Mesenchymal stem cell (in vitro differentiated cells and primary cell): ENCODE measurements around the gene FTH1.

Experiments
- DNase-seq: peaks from one replicate; pipeline ENCODE4 v3.0.0-alpha.2; 2013
- H2AFZ ChIP-seq: one replicate; pipeline ENCODE4 v1.6.1; 2013; ENCODE audit warnings: low read depth, mild to moderate bottlenecking, control low read depth, inconsistent platforms, low read length, moderate library complexity
- H2AK5ac ChIP-seq: 2 replicates; pipeline ENCODE4 v1.6.1; 2013; ENCODE audit warnings: low read length, moderate library complexity, mild to moderate bottlenecking, inconsistent platforms; ENCODE audit not compliant: severe bottlenecking
- H2BK120ac ChIP-seq: one replicate; pipeline ENCODE4 v1.6.1; 2013; ENCODE audit warnings: low read depth, mild to moderate bottlenecking, inconsistent platforms, low read length, moderate library complexity
- H2BK12ac ChIP-seq, 2 experiments: one replicate each; pipeline ENCODE4 v1.6.1; 2013; ENCODE audit warnings: inconsistent platforms in 2 of 2, low read length in 2 of 2, mild to moderate bottlenecking in 2 of 2, moderate library complexity in 2 of 2, control low read depth in 1 of 2
- H2BK15ac ChIP-seq: one replicate; pipeline ENCODE4 v1.6.1; 2013; ENCODE audit warnings: mild to moderate bottlenecking, low read depth, inconsistent platforms; ENCODE audit not compliant: poor library complexity, severe bottlenecking
- H2BK5ac ChIP-seq: 2 replicates; pipeline ENCODE4 v1.6.1; 2013; ENCODE audit warnings: low read depth, mild to moderate bottlenecking, low read length, control low read depth, inconsistent platforms; ENCODE audit not compliant: poor library complexity, severe bottlenecking
- H3K14ac ChIP-seq, 2 experiments: one replicate each; pipeline ENCODE4 v1.6.1; 2013; ENCODE audit warnings: inconsistent platforms in 2 of 2, low read length in 2 of 2, control low read depth in 1 of 2, mild to moderate bottlenecking in 1 of 2, moderate library complexity in 1 of 2
- H3K18ac ChIP-seq, 2 experiments: one replicate each; pipeline ENCODE4 v1.6.1; 2013; ENCODE audit warnings: inconsistent platforms in 2 of 2, low read length in 2 of 2, control low read depth in 1 of 2, low read depth in 1 of 2, mild to moderate bottlenecking in 1 of 2
- H3K23ac ChIP-seq, 2 experiments: one replicate each; pipeline ENCODE4 v1.6.1; 2013; ENCODE audit warnings: inconsistent platforms in 2 of 2, low read length in 2 of 2, mild to moderate bottlenecking in 2 of 2, moderate library complexity in 2 of 2, control low read depth in 1 of 2
- H3K27ac ChIP-seq: 2 replicates; pipeline ENCODE4 v1.5.1; 2013; ENCODE audit warnings: mild to moderate bottlenecking, moderate library complexity, low read length, control low read depth, inconsistent platforms; ENCODE audit not compliant: poor library complexity, severe bottlenecking
- H3K27me3 ChIP-seq, 2 experiments: 2 replicates each; pipeline versions ENCODE4 v1.6.1 to v1.7.0; 2013; ENCODE audit warnings: low read length in 2 of 2, mild to moderate bottlenecking in 2 of 2, moderate library complexity in 2 of 2, control low read depth in 1 of 2, inconsistent platforms in 1 of 2; ENCODE audit not compliant: control insufficient read depth in 1 of 2, insufficient read depth in 1 of 2
- H3K36me3 ChIP-seq, 2 experiments: 2 replicates each; pipeline versions ENCODE4 v1.6.1 to v1.7.0; 2013; ENCODE audit warnings: low read length in 2 of 2, control low read depth in 1 of 2, inconsistent platforms in 1 of 2, low read depth in 1 of 2, mild to moderate bottlenecking in 1 of 2; ENCODE audit not compliant: insufficient read depth in 2 of 2, control insufficient read depth in 1 of 2
- H3K4ac ChIP-seq, 2 experiments: one replicate each; pipeline ENCODE4 v1.6.1; 2013; ENCODE audit warnings: inconsistent platforms in 2 of 2, low read length in 2 of 2, mild to moderate bottlenecking in 2 of 2, moderate library complexity in 2 of 2, control low read depth in 1 of 2, low read depth in 1 of 2
- H3K4me1 ChIP-seq: 2 replicates; pipeline ENCODE4 v1.6.1; 2013; ENCODE audit warnings: low read depth, low read length, control low read depth; ENCODE audit not compliant: control insufficient read depth, insufficient read depth
- H3K4me2 ChIP-seq: 2 replicates; pipeline ENCODE4 v1.6.1; 2013; ENCODE audit warnings: low read length, mild to moderate bottlenecking, inconsistent platforms; ENCODE audit not compliant: poor library complexity, severe bottlenecking
- H3K4me3 ChIP-seq, 2 experiments: 2 replicates each; pipeline versions ENCODE4 v1.5.1 to v1.7.0; 2013; ENCODE audit warnings: low read length in 2 of 2, mild to moderate bottlenecking in 2 of 2, control low read depth in 1 of 2, low read depth in 1 of 2; ENCODE audit not compliant: insufficient read depth in 1 of 2
- H3K79me1 ChIP-seq: replicated peaks from 2 replicates; pipeline ENCODE4 v1.6.1; 2013; ENCODE audit warnings: mild to moderate bottlenecking, control low read depth, low read length, inconsistent platforms; ENCODE audit not compliant: poor library complexity, severe bottlenecking
- H3K9ac ChIP-seq: 2 replicates; pipeline ENCODE4 v1.7.0; 2013; ENCODE audit warnings: mild to moderate bottlenecking, low read length, moderate library complexity
- H3K9me3 ChIP-seq: 2 replicates; pipeline ENCODE4 v1.7.0; 2013; ENCODE audit warnings: mild to moderate bottlenecking, low read length; ENCODE audit not compliant: control insufficient read depth
- H4K8ac ChIP-seq: one replicate; pipeline ENCODE4 v1.6.1; 2013; ENCODE audit warnings: inconsistent platforms, mild to moderate bottlenecking, low read length, moderate library complexity
- H4K91ac ChIP-seq: one replicate; pipeline ENCODE4 v1.6.1; 2013; ENCODE audit warnings: mild to moderate bottlenecking, low read length, inconsistent platforms
- whole genome bisulfite sequencing: methylation state at CpG from one replicate; pipeline ENCODE4 v1.1.7; 2013; ENCODE audit warnings: mixed read lengths; 5-methylcytosine and 5-hydroxymethylcytosine counted together

The FTH1 gene

GRCh38 chr11:61919705-61920631, 47.5 kb downstream of the FTH1 start:
- no peak overlapping the region for H2AK5ac ChIP-seq
- H3K18ac ChIP-seq: peak overlapping the region in 1 of 2 experiments; percentile 59
- H3K4me1 ChIP-seq: peaks cover 37% of the 10 kb centered on the region
- peak overlapping the region in 1 of 2 experiments; percentile 80 for H2BK12ac ChIP-seq
- no peak overlapping the region for H2BK5ac ChIP-seq
- no peak overlapping the region for H2AFZ ChIP-seq
- no peaks in the 10 kb centered on the region for H3K9me3 ChIP-seq
- H3K23ac ChIP-seq: no peak overlapping the region
- H3K9ac ChIP-seq: no peak overlapping the region
- H3K79me1 ChIP-seq: no peaks in the 10 kb centered on the region
- H3K14ac ChIP-seq: peak overlapping the region in 1 of 2 experiments; percentile 67
- WGBS: 75% methylated on average over 13 of the region's 13 CpGs
- H3K4me2 ChIP-seq: no peak overlapping the region
- H2BK15ac ChIP-seq: no peak overlapping the region
- H3K4ac ChIP-seq: no peak overlapping the region
- H3K27ac ChIP-seq: no peak overlapping the region
- no peak for DNase-seq
- no peak overlapping the region for H4K91ac ChIP-seq
- no peak overlapping the region for H3K4me3 ChIP-seq
- peaks cover 0 to 47% of the 10 kb centered on the region in 2 experiments for H3K27me3 ChIP-seq
- H2BK120ac ChIP-seq: no peak overlapping the region
- no peak overlapping the region for H4K8ac ChIP-seq
- H3K36me3 ChIP-seq: no peaks in the 10 kb centered on the region

GRCh38 chr11:61918938-61919704, 48.3 kb downstream of the FTH1 start:
- Histone ChIP-seq H2AK5ac (no peak overlapping the region), H2BK12ac (peak overlapping the region in 1 of 2 experiments; percentile 80), H2AFZ (no peak overlapping the region), H3K23ac (no peak overlapping the region), H3K18ac (peak overlapping the region in 1 of 2 experiments; percentile 59), H4K8ac (no peak overlapping the region), H3K9ac (no peak overlapping the region), H2BK5ac (no peak overlapping the region), H3K27me3 (peaks cover 0 to 51% of the 10 kb centered on the region in 2 experiments), H3K36me3 (no peaks in the 10 kb centered on the region), H3K27ac (no peak overlapping the region), H3K79me1 (no peaks in the 10 kb centered on the region), H3K4ac (no peak overlapping the region), H3K4me2 (no peak overlapping the region), H2BK15ac (no peak overlapping the region), H4K91ac (no peak overlapping the region), H3K4me1 (peaks cover 37% of the 10 kb centered on the region), H3K9me3 (no peaks in the 10 kb centered on the region), H3K4me3 (no peak overlapping the region), H2BK120ac (no peak overlapping the region), H3K14ac (no peak overlapping the region)
- no peak for DNase-seq
- WGBS: 86% methylated on average over 6 of the region's 6 CpGs

GRCh38 chr11:61918251-61918937, 49.0 kb downstream of the FTH1 start:
- no peak overlapping the region for H2BK12ac ChIP-seq
- no peak overlapping the region for H2AFZ ChIP-seq
- H3K23ac ChIP-seq: no peak overlapping the region
- no peak overlapping the region for H3K27ac ChIP-seq
- H4K91ac ChIP-seq: peak overlapping the region; percentile 47
- peaks cover 0 to 52% of the 10 kb centered on the region in 2 experiments for H3K27me3 ChIP-seq
- H3K36me3 ChIP-seq: no peaks in the 10 kb centered on the region
- no peak overlapping the region for H2BK5ac ChIP-seq
- DNase-seq: no peak
- H3K9ac ChIP-seq: peak overlapping the region; percentile 81
- 86% methylated on average over 14 of the region's 14 CpGs for WGBS
- no peaks in the 10 kb centered on the region for H3K79me1 ChIP-seq
- no peak overlapping the region for H3K4me2 ChIP-seq
- H3K4me1 ChIP-seq: peaks cover 31% of the 10 kb centered on the region
- peak overlapping the region in 1 of 2 experiments; percentile 1 for H3K18ac ChIP-seq
- H2AK5ac ChIP-seq: no peak overlapping the region
- no peak overlapping the region for H3K14ac ChIP-seq
- H2BK120ac ChIP-seq: no peak overlapping the region
- H3K4me3 ChIP-seq: peak overlapping the region in 1 of 2 experiments; percentile 83
- H4K8ac ChIP-seq: no peak overlapping the region
- no peaks in the 10 kb centered on the region for H3K9me3 ChIP-seq
- no peak overlapping the region for H3K4ac ChIP-seq
- peak overlapping the region; percentile 4 for H2BK15ac ChIP-seq
